ENCODE results near the gene PTPRCAP.
A peak's percentile ranks its signal among the peaks of the same experiment; 100 is the strongest.

Gene PTPRCAP

GRCh38 chr11:67400942-67401494 is 36.5 kb downstream of the PTPRCAP start:
- peak overlapping the region; percentile 90 for H3K4me3 ChIP-seq (ENCODE audit: low read depth, low read length)
- DNase-seq (ENCODE audit: low read depth) = no peak
- TF ChIP-seq MYC (IDR thresholded peaks at IDR 0.05; ENCODE audit: low read depth, low read length) (no peak), CTCF (IDR thresholded peaks at IDR 0.05; ENCODE audit: low read depth, low read length) (no peak), POLR2A (IDR thresholded peaks at IDR 0.05; ENCODE audit: extremely low read depth, insufficient read length) (no peak), MAX (IDR thresholded peaks at IDR 0.05; ENCODE audit: low read depth, low read length) (no peak)

- TF ChIP-seq POLR2A (IDR thresholded peaks at IDR 0.05; ENCODE audit: extremely low read depth, insufficient read length) = no peak
- TF ChIP-seq MAX (IDR thresholded peaks at IDR 0.05; ENCODE audit: low read depth, low read length) = no peak
- TF ChIP-seq CTCF (IDR thresholded peaks at IDR 0.05; ENCODE audit: low read depth, low read length) = no peak
- TF ChIP-seq MYC (IDR thresholded peaks at IDR 0.05; ENCODE audit: low read depth, low read length) = no peak
- DNase-seq (ENCODE audit: low read depth) = peak; percentile 58
- peak overlapping the region; percentile 90 for H3K4me3 ChIP-seq (ENCODE audit: low read depth, low read length)
Measured at GRCh38 chr11:67400251-67400941, 37.1 kb downstream of the PTPRCAP start.

- no peak for DNase-seq (ENCODE audit: low read depth)
- TF ChIP-seq MAX (IDR thresholded peaks at IDR 0.05; ENCODE audit: low read depth, low read length) = no peak
- TF ChIP-seq POLR2A (IDR thresholded peaks at IDR 0.05; ENCODE audit: extremely low read depth, insufficient read length) = no peak
- TF ChIP-seq CTCF (IDR thresholded peaks at IDR 0.05; ENCODE audit: low read depth, low read length) = no peak
- TF ChIP-seq MYC (IDR thresholded peaks at IDR 0.05; ENCODE audit: low read depth, low read length) = no peak
- H3K4me3 ChIP-seq (ENCODE audit: low read depth, low read length) = no peak overlapping the region
Measured at GRCh38 chr11:67398661-67399563, 38.6 kb downstream of the PTPRCAP start.

- TF ChIP-seq CTCF (IDR thresholded peaks at IDR 0.05; ENCODE audit: low read depth, low read length) = no peak
- TF ChIP-seq POLR2A (IDR thresholded peaks at IDR 0.05; ENCODE audit: extremely low read depth, insufficient read length) = no peak
- no peak for TF ChIP-seq MAX (IDR thresholded peaks at IDR 0.05; ENCODE audit: low read depth, low read length)
- no peak for TF ChIP-seq MYC (IDR thresholded peaks at IDR 0.05; ENCODE audit: low read depth, low read length)
- no peak for DNase-seq (ENCODE audit: low read depth)
- H3K4me3 ChIP-seq (ENCODE audit: low read depth, low read length) = no peak overlapping the region
Measured at GRCh38 chr11:67397986-67398660, 39.4 kb downstream of the PTPRCAP start.

- TF ChIP-seq MAX (IDR thresholded peaks at IDR 0.05; ENCODE audit: low read depth, low read length) (no peak), POLR2A (IDR thresholded peaks at IDR 0.05; ENCODE audit: extremely low read depth, insufficient read length) (no peak), MYC (IDR thresholded peaks at IDR 0.05; ENCODE audit: low read depth, low read length) (no peak), CTCF (IDR thresholded peaks at IDR 0.05; ENCODE audit: low read depth, low read length) (no peak)
- DNase-seq (ENCODE audit: low read depth) = no peak
- H3K4me3 ChIP-seq (ENCODE audit: low read depth, low read length) = no peak overlapping the region
Measured at GRCh38 chr11:67397536-67397935, 39.9 kb downstream of the PTPRCAP start.

Data from NB4 (cell line).